Left colon (tissue), 2 donors: Measurements from ENCODE around the gene NEK8. TPM values are rescaled to one million over a fixed set of nuclear protein-coding genes. Genes with fewer than 3 reads are reported as not detected.

ENCODE experiments used
- ATAC-seq: fragments of 200-7000 bp; cut with Tn5 transposase; one replicate; pipeline ENCODE4 v1.9.1; 2020; ENCODE audit warnings: mild to moderate bottlenecking, moderate library complexity
- DNase-seq, 2 donors: peaks; one replicate each; pipeline ENCODE4 v3.0.0-alpha.2; 2020
- intact Hi-C, 2 donors: fragments of 100-400 bp; cut with DNase I in 1 of 2; cut with micrococcal nuclease in 1 of 2; formaldehyde crosslinking; loops; one replicate each; pipeline versions ENCODE4 v1.11.2 to v1.14.0; 2022; cut with DNase I, micrococcal nuclease
- total RNA-seq, 2 donors: library from RNA; stranded (reverse); fragmentation: NEBNext Ultra II Directional; extraction: Animal tissue kit (Norgen Biotek cat#: 25700); gene quantifications; one replicate each; pipeline ENCODE4 v1.2.1, GENCODE V29; 2021
- donor health status: DM: no; HTN: no; CAD: no.
- donor health status: DM: yes; HTN: yes; CAD: no.

NEK8 gene
- total RNA-seq, 2 donors from 2014 or later, result 5.6 to 5.7 TPM

- no peak for DNase-seq
- intact Hi-C loops, result no loop called here
These were observed 12.1 kb downstream of the NEK8 start for GRCh38 chr17:28740406-28741357.

GRCh38 chr17:28741358-28742349, 13.1 kb downstream of the NEK8 start:
- intact Hi-C loops, result no loop called here
- peak; percentile 47 to 71 for DNase-seq
- ATAC-seq, result no peak

More at GRCh38 chr17:28740406-28741357, 12.1 kb downstream of the NEK8 start:
- no peak for ATAC-seq

- intact Hi-C loops, result no loop called here
- DNase-seq, result peak; percentile 86 to 89
- peak; percentile 59 for ATAC-seq
These were observed 14.9 kb downstream of the NEK8 start, which contains the start of gene TRAF4 for GRCh38 chr17:28743243-28744103. TRAF4 (plus strand) TSS chr17:28744011; CDS start chr17:28744113, 102 bp downstream.

DNA sequence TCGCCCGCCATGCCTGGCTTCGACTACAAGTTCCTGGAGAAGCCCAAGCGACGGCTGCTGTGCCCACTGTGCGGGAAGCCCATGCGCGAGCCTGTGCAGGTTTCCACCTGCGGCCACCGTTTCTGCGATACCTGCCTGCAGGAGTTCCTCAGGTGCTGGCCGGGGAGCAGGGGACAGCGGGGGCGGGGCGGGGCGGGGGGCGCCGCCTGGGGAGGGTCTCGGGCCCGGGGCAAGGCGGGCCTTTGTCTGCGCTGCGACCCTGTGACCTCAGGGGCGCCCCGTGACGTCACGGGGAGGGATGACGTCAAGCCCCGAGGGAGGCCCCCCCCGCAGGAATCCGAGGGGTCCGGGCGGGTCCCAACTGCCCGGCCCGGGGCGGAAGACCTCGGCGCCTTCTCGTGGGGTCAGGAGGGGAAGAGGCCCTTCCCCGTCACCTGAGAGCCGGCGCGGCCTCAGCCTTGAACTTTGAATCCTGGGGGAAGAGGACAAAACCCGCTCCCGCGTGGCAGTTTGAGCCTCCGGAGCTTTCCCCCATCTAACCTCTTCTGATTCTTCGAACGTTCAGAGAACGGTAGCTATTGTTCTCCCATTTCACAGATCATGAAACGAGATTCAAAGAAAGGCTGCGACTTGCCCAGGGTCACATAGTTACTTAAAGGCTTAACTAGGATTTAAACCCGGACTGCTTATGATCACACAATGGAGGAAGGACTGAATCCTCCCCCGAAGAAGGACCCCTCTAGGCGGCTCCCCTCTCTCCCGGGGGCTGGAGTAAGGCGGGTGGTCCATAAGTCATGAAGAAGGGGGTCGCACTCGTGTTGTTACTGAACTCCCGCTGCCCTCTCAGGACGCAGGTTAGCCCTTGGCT, 15.8 kb downstream of the NEK8 start:
- peak; percentile 68 to 80 for DNase-seq

GRCh38 chr17:28744972-28745785, 16.6 kb downstream of the NEK8 start:
- ATAC-seq (peak; percentile 3), DNase-seq (peak; percentile 63 to 75)
- intact Hi-C loops, result no loop called here

More for the DNA sequence above, 15.8 kb downstream of the NEK8 start:
- intact Hi-C loops, result no loop called here
- peak; percentile 17 for ATAC-seq

- ATAC-seq, result peak; percentile 7
- intact Hi-C loops, result no loop called here
- peak; percentile 48 to 57 for DNase-seq
These were observed 17.3 kb downstream of the NEK8 start for GRCh38 chr17:28745786-28746411.

- intact Hi-C loops, result no loop called here
- peak; percentile 49 for ATAC-seq
- peak; percentile 80 to 93 for DNase-seq
These were observed 18.0 kb downstream of the NEK8 start for GRCh38 chr17:28746611-28747050.

GRCh38 chr17:28747051-28747691, 18.6 kb downstream of the NEK8 start:
- DNase-seq (peak; percentile 74 to 80), ATAC-seq (peak; percentile 19)
- intact Hi-C loops, result no loop called here

DNA sequence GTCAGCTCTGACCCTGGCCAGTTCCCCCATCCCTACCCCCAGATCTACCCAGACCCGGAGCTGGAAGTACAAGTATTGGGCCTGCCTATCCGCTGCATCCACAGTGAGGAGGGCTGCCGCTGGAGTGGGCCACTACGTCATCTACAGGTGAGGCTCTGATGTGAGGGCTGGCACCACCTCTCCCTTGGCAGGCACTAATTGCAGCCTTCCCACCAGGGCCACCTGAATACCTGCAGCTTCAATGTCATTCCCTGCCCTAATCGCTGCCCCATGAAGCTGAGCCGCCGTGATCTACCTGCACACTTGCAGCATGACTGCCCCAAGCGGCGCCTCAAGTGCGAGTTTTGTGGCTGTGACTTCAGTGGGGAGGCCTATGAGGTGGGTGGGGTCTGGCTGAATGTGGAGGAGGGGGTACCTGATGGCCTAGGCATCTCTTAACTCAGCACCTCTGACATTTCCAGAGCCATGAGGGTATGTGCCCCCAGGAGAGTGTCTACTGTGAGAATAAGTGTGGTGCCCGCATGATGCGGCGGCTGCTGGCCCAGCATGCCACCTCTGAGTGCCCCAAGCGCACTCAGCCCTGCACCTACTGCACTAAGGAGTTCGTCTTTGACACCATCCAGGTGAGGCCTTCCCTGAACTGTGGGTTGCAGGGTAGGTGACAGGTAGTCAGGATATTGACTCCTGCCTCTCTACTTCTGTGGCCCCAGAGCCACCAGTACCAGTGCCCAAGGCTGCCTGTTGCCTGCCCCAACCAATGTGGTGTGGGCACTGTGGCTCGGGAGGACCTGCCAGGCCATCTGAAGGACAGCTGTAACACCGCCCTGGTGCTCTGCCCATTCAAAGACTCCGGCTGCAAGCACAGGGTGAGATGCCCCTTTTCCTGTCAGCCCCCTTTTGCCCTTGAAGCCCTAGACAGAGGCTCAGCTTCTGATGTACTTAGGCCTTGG, 19.5 kb downstream of the NEK8 start:
- ATAC-seq, result no peak
- DNase-seq, result no peak
- intact Hi-C loops, result no loop called here

GRCh38 chr17:28748852-28749515, 20.4 kb downstream of the NEK8 start:
- ATAC-seq, result no peak
- intact Hi-C loops, result no loop called here
- peak in 1 of 2 donors; percentile 29 for DNase-seq

DNA sequence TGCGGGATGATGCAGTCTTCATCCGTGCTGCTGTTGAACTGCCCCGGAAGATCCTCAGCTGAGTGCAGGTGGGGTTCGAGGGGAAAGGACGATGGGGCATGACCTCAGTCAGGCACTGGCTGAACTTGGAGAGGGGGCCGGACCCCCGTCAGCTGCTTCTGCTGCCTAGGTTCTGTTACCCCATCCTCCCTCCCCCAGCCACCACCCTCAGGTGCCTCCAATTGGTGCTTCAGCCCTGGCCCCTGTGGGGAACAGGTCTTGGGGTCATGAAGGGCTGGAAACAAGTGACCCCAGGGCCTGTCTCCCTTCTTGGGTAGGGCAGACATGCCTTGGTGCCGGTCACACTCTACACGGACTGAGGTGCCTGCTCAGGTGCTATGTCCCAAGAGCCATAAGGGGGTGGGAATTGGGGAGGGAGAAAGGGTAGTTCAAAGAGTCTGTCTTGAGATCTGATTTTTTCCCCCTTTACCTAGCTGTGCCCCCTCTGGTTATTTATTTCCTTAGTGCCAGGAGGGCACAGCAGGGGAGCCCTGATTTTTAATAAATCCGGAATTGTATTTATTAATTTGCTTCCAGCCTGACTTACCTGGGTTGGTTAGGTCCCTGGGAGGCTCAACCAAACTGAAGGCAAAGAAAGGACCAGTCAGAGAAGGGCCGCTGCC, 21.1 kb downstream of the NEK8 start:
- intact Hi-C loops, result loop anchor here in 1 of 2 donors (10.0 kb wide), 1 partner anchor 165 kb away; no protein-coding TSS in a partner anchor
- ATAC-seq (no peak), DNase-seq (peak in 1 of 2 donors; percentile 20)

- DNase-seq (peak; percentile 89 to 98), ATAC-seq (peak; percentile 50)
- intact Hi-C loops, result loop anchor here in 1 of 2 donors (10.0 kb wide), 1 partner anchor 164 kb away; no protein-coding TSS in a partner anchor
These were observed 21.8 kb downstream of the NEK8 start for GRCh38 chr17:28750178-28751047.
